ENCODE data around the gene PTPRN2. TPM values are rescaled to one million over a fixed set of nuclear protein-coding genes. Genes with fewer than 3 reads are reported as not detected.

The PTPRN2 gene
- total and polyA plus RNA-seq, 2 of the 13 experiments (the other 11 are each of a cell fraction or from before 2014, with no cell fraction given): 2.5 to 24.2 TPM

DNA sequence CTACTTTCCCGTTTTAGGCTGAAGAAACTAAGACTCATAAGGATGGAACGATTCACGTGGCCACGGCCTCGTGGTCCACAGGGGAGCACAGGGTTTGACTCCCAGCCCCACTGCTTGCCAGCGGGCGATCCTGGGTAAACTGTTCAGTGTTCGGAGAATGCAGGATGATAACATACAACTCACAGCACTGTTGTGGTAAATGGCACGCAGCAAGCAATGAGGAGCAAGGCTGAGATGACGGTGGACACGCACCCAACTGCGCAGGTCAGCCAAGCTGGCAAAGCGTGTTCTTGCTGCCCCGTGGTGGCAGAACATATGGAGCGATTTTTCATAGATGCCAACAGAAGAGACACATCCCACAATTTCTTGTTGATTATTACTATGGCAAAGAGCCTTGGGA, 978.1 kb downstream of the PTPRN2 start (continued):
- TF ChIP-seq ZFP37 (CRISPR knock-in tag; IDR thresholded peaks at IDR 0.05; ENCODE audit: borderline replicate concordance) (no peak), ZNF432 (CRISPR knock-in tag; IDR thresholded peaks at IDR 0.05; ENCODE audit: borderline replicate concordance) (no peak), CAMTA2 (CRISPR knock-in tag; IDR thresholded peaks at IDR 0.05; ENCODE audit: borderline replicate concordance) (no peak), RAD21 (CRISPR knock-in tag; IDR thresholded peaks at IDR 0.05) (no peak), ATRX (CRISPR knock-in tag; IDR thresholded peaks at IDR 0.05; ENCODE audit: borderline replicate concordance) (no peak), KLF15 (CRISPR knock-in tag; IDR thresholded peaks at IDR 0.05; ENCODE audit: borderline replicate concordance) (no peak)

DNA sequence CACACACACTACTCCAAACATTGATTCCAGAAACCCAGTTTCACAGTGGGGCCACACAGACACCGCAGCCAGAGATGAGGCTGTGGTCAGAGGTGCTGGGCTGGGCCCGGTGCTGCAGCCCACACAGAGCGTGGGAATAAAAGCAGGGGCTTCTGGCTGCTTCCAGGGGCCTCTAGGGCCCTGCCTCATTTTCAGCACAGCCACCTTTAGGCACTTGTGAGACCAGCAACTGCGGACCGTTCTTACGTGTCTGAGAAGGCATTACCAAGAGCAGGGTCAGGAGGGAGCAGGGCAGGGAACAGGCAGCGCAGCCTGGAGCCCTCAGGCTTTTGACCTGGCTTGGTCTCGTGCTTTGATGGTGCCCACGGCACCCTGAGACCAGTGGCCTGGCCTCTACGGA, 980.4 kb downstream of the PTPRN2 start:
- Histone ChIP-seq H3K27me3 (ENCODE audit: control insufficient read depth in 1 of 2, insufficient read depth in 2 of 2, low read length in 2 of 2) (peaks cover 8 to 68% of the 10 kb centered on the region in 2 experiments; a peak in 4 of 5 replicates), H3K4me1 (ENCODE audit: insufficient read depth, low read length) (no peaks in the 10 kb centered on the region), H3K36me3 (replicated peaks in 1 of 2; ENCODE audit: control insufficient read depth in 1 of 2, insufficient read depth in 2 of 2, low read length in 2 of 2) (no peaks in the 10 kb centered on the region), H2AFZ (ENCODE audit: low read length) (no peak overlapping the region), H3K4me3 (replicated peaks in 1 of 3; ENCODE audit: insufficient read depth in 1 of 3, low read depth in 2 of 3, low read length in 3 of 3) (no peak overlapping the region), H3K27ac (ENCODE audit: extremely low read length, insufficient read depth, low read length) (no peak overlapping the region), H4K20me1 (ENCODE audit: insufficient read depth, low read length) (no peaks in the 10 kb centered on the region), H3K9me3 (ENCODE audit: low read length) (no peaks in the 10 kb centered on the region), H3K9ac (ENCODE audit: insufficient read depth, low read depth, low read length) (no peak overlapping the region), H3K79me2 (ENCODE audit: insufficient read depth, low read length) (no peaks in the 10 kb centered on the region), H3K4me2 (ENCODE audit: low read depth, low read length) (no peak overlapping the region)
- WGBS (ENCODE audit: low lambda C conversion rate): 17% methylated on average over 3 of the region's 10 CpGs
- no peak for TF ChIP-seq ZNF160 (CRISPR knock-in tag; IDR thresholded peaks at IDR 0.05)
- no peak for TF ChIP-seq PAF1 (CRISPR knock-in tag; IDR thresholded peaks at IDR 0.05)
- no peak for TF ChIP-seq ZNF572 (CRISPR knock-in tag; IDR thresholded peaks at IDR 0.05)
- TF ChIP-seq NBN (conservative IDR thresholded peaks at IDR 0.05): no peak
- TF ChIP-seq, protein P1, sequence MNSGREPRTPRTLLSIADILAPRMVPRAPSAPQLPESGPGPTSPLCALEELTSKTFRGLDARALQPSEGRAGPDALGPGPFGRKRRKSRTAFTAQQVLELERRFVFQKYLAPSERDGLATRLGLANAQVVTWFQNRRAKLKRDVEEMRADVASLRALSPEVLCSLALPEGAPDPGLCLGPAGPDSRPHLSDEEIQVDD (CRISPR knock-in tag; IDR thresholded peaks at IDR 0.05; ENCODE audit: borderline replicate concordance): no peak
- no peak for TF ChIP-seq DNMT1 (CRISPR knock-in tag; IDR thresholded peaks at IDR 0.05)
- no peak for TF ChIP-seq MEIS1 (CRISPR knock-in tag; IDR thresholded peaks at IDR 0.05; ENCODE audit: borderline replicate concordance)
- TF ChIP-seq ZNF501 (CRISPR knock-in tag; IDR thresholded peaks at IDR 0.05): no peak
- TF ChIP-seq HOXA5 (CRISPR knock-in tag; IDR thresholded peaks at IDR 0.05): no peak
- no peak for TF ChIP-seq SIX4 (CRISPR knock-in tag; IDR thresholded peaks at IDR 0.05)
- CTCF ChIA-PET (ENCODE audit: low intra/inter-chr PET ratio, low total read pairs): no interaction called here
- ATAC-seq (no peak; the same call in 2 of the 3 replicates), DNase-seq (ENCODE audit: low spot score) (no peak), FAIRE-seq (no peak)
- no TSS peak for BruUV-seq (replicated peaks)
- intact Hi-C loops (cut with micrococcal nuclease; ENCODE audit: unreplicated experiment) (no loop called here), in situ Hi-C loops (cut with HindIII; ENCODE audit: extremely low pct_ligation_motif_present, low pct_unique_long_range_greater_than_20kb) (no loop called here)
- POLR2A ChIA-PET: no interaction called here
